K562 (cell line): ENCODE data around the gene HMCES. TPM values are rescaled to one million over a fixed set of nuclear protein-coding genes. Genes with fewer than 3 reads are reported as not detected.

Source experiments
- KLF10 ChIP-seq: fragments of 250-450 bp; sonication (Bioruptor Pico); IDR thresholded peaks from 2 replicates; pipeline ENCODE4 v1.6.1; 2021; ENCODE audit warnings: matching md5 sums
- RBBP5 ChIP-seq: fragments of 200-600 bp; sonication (generic); IDR thresholded peaks from 2 replicates; pipeline ENCODE4 v1.6.1; 2012; ENCODE audit warnings: borderline replicate concordance, mild to moderate bottlenecking, low read length, control low read depth, inconsistent platforms; ENCODE audit not compliant: insufficient read depth, poor library complexity, severe bottlenecking
- ZNF23 ChIP-seq: fragments of 250-450 bp; sonication (Bioruptor Pico); IDR thresholded peaks from 2 replicates; pipeline ENCODE4 v1.4.0; 2020; ENCODE audit warnings: mild to moderate bottlenecking
- polyA plus RNA-seq, 8 experiments: library from polyadenylated mRNA; depleted of rRNA in 4 of 8; stranded (reverse) in 5 of 8; unstranded in 3 of 8; fragments of >200 nt; fragmentation: Nextera tagmentation in 2 of 8; fragmentation: Illumina TruSeq in 1 of 8; extraction: Ambion mirVana in 2 of 8; extraction: Trizol in 1 of 8; gene quantifications; 2 replicates each; pipeline versions ENCODE4 v1.2.1 to v1.2.3, GENCODE V29; 2011 to 2014; ENCODE audit warnings: inconsistent platforms in 1 of 8, missing spikeins in 1 of 8
- total RNA-seq, 7 experiments: library from RNA; depleted of rRNA in 6 of 7; stranded (reverse); fragments of >200 nt in 6 of 7; fragmentation: Illumina TruSeq in 2 of 7; extraction: Trizol in 2 of 7; gene quantifications; 2 replicates each; pipeline versions ENCODE4 v1.2.1 to v1.2.3, GENCODE V29; 2011 to 2021; ENCODE audit warnings: low replicate concordance in 1 of 7
- TF ChIP-seq, protein P1 (sequence below): fragments of 450-650 bp; IDR thresholded peaks from 2 replicates; pipeline ENCODE4 v1.7.1; 2018; ENCODE audit warnings: mild to moderate bottlenecking, low read depth; ENCODE audit not compliant: partially characterized antibody
- TF ChIP-seq, protein P2 (sequence below): IDR thresholded peaks from 2 replicates; pipeline ENCODE4 v1.6.1; 2011; ENCODE audit warnings: borderline replicate concordance, low read depth, mild to moderate bottlenecking, moderate library complexity, low read length; ENCODE audit not compliant: insufficient read depth, poor library complexity, severe bottlenecking
- TF ChIP-seq, protein P3 (sequence below): fragments of 250-450 bp; sonication (Bioruptor Pico); IDR thresholded peaks from 2 replicates; pipeline ENCODE4 v1.5.0; 2021; ENCODE audit warnings: mild to moderate bottlenecking, borderline replicate concordance

Gene HMCES
- total and polyA plus RNA-seq, 9 of the 15 experiments (the other 6 are each of a cell fraction or from before 2014, with no cell fraction given) = 18.8 to 45.3 (median 24.8) TPM

DNA sequence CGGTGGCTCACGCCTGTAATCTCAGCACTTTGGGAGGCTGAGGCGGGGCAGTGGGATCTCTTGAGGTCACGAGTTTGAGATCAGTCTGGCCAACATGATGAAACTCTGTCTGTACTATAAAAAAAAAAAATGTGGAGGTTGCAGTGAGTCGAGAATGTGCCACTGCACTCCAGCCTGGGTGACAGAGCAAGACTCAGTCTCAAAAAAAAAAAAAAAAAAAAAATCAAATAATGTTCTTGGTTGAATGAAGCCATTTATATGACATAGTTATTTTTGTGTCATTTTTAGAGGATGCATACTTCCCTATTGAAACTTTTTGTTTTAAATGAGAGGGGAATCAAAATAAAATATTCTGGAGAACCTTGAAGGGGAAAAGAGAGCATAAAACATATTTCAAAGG lies 3.1 kb downstream of the HMCES start (continued):
- no peak for TF ChIP-seq RBBP5
- TF ChIP-seq, protein P1, sequence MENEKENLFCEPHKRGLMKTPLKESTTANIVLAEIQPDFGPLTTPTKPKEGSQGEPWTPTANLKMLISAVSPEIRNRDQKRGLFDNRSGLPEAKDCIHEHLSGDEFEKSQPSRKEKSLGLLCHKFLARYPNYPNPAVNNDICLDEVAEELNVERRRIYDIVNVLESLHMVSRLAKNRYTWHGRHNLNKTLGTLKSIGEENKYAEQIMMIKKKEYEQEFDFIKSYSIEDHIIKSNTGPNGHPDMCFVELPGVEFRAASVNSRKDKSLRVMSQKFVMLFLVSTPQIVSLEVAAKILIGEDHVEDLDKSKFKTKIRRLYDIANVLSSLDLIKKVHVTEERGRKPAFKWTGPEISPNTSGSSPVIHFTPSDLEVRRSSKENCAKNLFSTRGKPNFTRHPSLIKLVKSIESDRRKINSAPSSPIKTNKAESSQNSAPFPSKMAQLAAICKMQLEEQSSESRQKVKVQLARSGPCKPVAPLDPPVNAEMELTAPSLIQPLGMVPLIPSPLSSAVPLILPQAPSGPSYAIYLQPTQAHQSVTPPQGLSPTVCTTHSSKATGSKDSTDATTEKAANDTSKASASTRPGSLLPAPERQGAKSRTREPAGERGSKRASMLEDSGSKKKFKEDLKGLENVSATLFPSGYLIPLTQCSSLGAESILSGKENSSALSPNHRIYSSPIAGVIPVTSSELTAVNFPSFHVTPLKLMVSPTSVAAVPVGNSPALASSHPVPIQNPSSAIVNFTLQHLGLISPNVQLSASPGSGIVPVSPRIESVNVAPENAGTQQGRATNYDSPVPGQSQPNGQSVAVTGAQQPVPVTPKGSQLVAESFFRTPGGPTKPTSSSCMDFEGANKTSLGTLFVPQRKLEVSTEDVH = no peak
- TF ChIP-seq ZNF23 (CRISPR knock-in tag) = no peak
- TF ChIP-seq, protein P2, sequence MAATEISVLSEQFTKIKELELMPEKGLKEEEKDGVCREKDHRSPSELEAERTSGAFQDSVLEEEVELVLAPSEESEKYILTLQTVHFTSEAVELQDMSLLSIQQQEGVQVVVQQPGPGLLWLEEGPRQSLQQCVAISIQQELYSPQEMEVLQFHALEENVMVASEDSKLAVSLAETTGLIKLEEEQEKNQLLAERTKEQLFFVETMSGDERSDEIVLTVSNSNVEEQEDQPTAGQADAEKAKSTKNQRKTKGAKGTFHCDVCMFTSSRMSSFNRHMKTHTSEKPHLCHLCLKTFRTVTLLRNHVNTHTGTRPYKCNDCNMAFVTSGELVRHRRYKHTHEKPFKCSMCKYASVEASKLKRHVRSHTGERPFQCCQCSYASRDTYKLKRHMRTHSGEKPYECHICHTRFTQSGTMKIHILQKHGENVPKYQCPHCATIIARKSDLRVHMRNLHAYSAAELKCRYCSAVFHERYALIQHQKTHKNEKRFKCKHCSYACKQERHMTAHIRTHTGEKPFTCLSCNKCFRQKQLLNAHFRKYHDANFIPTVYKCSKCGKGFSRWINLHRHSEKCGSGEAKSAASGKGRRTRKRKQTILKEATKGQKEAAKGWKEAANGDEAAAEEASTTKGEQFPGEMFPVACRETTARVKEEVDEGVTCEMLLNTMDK = no peak
- no peak for TF ChIP-seq KLF10 (CRISPR knock-in tag)
- TF ChIP-seq, protein P3, sequence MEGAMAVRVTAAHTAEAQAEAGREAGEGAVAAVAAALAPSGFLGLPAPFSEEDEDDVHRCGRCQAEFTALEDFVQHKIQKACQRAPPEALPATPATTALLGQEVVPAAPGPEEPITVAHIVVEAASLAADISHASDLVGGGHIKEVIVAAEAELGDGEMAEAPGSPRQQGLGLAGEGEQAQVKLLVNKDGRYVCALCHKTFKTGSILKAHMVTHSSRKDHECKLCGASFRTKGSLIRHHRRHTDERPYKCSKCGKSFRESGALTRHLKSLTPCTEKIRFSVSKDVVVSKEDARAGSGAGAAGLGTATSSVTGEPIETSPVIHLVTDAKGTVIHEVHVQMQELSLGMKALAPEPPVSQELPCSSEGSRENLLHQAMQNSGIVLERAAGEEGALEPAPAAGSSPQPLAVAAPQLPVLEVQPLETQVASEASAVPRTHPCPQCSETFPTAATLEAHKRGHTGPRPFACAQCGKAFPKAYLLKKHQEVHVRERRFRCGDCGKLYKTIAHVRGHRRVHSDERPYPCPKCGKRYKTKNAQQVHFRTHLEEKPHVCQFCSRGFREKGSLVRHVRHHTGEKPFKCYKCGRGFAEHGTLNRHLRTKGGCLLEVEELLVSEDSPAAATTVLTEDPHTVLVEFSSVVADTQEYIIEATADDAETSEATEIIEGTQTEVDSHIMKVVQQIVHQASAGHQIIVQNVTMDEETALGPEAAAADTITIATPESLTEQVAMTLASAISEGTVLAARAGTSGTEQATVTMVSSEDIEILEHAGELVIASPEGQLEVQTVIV (CRISPR knock-in tag) = no peak
- TF ChIP-seq, all 486 proteins: peak for 0
